Cerebellar nuclear complex (tissue), 1 donor: ENCODE measurements around the gene KIF6.

Experiments
- DNase-seq, 2 experiments: peaks; one replicate each; lab custom pipeline; 2025; lab: John Stamatoyannopoulos, UW

KIF6 gene

DNA sequence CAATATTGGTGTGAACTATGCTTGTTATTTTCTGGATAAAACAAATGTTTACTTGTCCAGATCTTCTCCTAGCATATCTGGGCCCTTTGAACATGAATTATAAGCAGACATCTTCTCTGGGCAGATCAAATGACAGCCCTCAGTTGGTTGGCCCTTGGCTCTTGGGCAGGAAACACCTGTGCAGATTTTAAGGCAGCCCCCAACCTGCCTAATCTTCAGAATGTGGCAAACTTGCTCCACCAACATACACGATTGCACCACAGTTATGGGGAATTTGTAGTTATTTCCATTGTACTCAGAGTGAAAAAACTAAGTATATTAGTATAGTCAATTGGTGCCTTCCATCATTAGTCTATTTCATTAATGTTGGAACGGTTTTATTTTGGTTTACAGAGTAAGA is 307.8 kb downstream of the KIF6 start:
- DNase-seq, result no peak

DNA sequence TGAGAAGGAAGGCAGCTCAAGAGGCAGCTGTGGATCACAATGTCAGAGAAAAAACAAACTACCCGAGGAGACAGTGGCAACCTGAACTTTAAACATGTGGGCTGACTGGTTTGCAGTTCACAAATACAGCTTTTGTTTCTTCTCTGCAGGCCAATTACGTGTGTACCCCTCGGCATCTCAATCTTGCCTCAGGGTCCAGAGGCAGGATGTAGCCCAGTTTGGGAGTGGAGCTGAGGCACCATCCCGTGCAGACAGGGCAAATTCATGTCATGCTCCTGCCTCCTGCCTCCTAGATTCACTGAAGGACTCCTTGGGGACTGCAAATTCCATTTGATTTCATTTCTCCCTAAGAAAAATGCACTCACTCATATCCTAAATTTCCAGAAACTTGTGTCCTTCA is 308.5 kb downstream of the KIF6 start:
- DNase-seq, result no peak

GRCh38 chr6:39416026-39416425 is 309.2 kb downstream of the KIF6 start:
- DNase-seq, result no peak

GRCh38 chr6:39415482-39415881 is 309.7 kb downstream of the KIF6 start:
- no peak for DNase-seq

- DNase-seq, result no peak
These were observed 313.7 kb downstream of the KIF6 start for GRCh38 chr6:39411465-39411864.

DNA sequence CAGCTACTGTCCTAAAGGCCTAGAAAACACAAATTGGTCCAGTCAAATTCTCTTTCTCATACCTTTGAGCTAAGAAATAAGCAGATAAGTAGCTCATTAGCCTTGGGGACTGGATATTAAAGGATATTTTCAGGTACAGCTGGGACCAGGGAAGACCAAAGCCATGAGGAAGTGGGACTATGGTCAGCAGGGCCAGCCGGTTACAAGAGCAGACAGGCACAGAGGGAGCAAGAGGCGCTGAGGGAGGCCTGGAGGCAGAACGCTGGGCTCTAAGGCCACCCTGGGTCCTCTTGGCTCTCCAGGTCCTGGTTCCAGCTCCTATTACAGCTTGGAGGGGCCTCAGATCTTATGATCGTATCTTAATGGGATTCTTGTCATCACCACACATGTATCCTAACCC is 314.2 kb downstream of the KIF6 start:
- DNase-seq, result no peak

DNA sequence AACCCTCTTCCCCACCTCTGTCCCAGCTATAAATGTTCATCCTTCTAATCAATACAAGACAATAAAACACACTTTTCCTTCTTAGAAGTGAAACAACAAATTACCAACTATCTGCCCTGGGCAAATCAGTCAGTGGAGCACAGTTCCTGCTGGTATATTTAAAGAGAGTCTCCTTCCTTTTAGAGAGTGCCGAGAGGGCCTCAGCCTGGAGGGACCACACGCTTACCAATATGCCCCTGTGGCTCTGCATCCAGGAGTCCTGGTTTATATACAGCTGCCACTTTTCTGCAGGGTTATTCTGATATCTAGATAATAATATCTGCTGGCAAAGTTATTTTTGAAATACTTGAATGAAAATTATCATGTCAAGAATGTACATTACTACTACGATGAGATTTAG is 315.3 kb downstream of the KIF6 start:
- no peak for DNase-seq

DNA sequence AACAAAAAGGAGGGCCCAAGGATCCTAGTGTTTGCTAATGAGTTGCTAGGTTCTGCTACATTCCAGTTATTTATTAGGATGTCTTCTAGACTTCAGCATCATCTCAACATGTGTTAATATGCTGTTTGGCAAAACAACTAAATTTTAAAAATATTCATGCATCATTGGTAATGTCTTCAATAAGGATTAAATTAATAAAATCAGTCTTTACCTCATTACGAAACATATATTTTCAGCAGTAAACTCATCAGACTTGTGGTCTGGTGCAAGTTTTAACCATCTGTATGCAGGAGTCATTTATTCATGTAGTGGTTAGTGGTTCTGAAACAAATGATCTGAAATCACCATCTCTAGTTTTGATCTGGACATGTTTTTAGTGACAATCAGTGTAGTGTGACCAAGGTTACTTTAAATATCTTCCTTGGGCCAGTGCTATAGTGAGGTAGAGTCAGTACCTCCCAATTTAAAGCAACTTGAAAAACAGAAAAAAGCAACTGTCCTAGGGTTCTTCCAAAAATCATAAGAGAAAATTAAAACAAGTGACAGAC is 317.7 kb downstream of the KIF6 start:
- no peak for DNase-seq

GRCh38 chr6:39404312-39404711 is 320.9 kb downstream of the KIF6 start:
- no peak for DNase-seq

GRCh38 chr6:39403304-39403703 is 321.9 kb downstream of the KIF6 start:
- no peak for DNase-seq

GRCh38 chr6:39402239-39402751 is 322.9 kb downstream of the KIF6 start:
- no peak for DNase-seq

GRCh38 chr6:39401376-39401775 is 323.8 kb downstream of the KIF6 start:
- DNase-seq, result no peak

- no peak for DNase-seq
These were observed 325.2 kb downstream of the KIF6 start for GRCh38 chr6:39400026-39400425.

DNA sequence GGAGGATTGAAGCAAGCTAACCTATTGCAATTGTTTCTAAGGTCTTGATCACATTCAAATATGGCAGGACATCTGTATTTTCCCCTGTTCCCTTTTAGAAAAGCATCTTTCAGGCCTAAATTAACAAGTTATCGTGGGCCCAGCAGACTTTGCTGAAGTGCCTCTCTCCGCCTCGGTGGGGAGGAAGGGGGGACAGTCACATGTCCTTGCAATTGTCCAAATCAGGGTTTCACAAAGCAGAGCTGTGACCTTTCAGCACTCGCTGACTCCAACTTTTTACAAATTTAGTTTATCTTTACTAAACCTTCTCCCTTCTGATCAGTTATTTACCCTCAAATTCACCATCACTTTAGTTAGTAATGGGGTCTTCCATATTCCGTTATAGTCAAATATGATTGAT is 328.4 kb downstream of the KIF6 start:
- no peak for DNase-seq

DNA sequence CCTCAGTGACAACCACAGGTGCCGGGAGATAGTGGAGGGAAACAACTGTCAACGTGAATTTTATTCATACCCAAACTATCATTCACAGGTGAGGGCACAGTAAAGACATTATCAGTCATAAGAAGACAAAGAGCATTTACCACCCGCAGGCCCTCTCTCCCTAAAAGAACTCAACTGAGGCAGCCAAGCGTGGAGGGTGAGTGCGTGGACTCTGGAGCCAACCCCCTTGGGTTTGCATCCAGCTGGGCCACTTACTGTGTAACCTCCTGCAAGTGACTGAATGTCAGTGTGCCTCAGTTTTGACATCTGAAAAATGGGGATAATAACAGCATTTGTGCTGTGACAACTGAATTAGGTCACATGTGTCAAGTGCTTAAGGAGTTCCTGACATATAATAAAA is 332.1 kb downstream of the KIF6 start:
- DNase-seq, result no peak

GRCh38 chr6:39391182-39391581 is 334.0 kb downstream of the KIF6 start:
- no peak for DNase-seq

GRCh38 chr6:39389484-39389767 is 335.8 kb downstream of the KIF6 start:
- DNase-seq, result no peak

GRCh38 chr6:39388606-39389483 is 336.4 kb downstream of the KIF6 start:
- no peak for DNase-seq

- DNase-seq, result no peak
These were observed 337.4 kb downstream of the KIF6 start for GRCh38 chr6:39387785-39388184.

GRCh38 chr6:39386487-39386886 is 338.7 kb downstream of the KIF6 start:
- DNase-seq, result no peak

GRCh38 chr6:39381550-39382140 is 343.6 kb downstream of the KIF6 start:
- no peak for DNase-seq

DNA sequence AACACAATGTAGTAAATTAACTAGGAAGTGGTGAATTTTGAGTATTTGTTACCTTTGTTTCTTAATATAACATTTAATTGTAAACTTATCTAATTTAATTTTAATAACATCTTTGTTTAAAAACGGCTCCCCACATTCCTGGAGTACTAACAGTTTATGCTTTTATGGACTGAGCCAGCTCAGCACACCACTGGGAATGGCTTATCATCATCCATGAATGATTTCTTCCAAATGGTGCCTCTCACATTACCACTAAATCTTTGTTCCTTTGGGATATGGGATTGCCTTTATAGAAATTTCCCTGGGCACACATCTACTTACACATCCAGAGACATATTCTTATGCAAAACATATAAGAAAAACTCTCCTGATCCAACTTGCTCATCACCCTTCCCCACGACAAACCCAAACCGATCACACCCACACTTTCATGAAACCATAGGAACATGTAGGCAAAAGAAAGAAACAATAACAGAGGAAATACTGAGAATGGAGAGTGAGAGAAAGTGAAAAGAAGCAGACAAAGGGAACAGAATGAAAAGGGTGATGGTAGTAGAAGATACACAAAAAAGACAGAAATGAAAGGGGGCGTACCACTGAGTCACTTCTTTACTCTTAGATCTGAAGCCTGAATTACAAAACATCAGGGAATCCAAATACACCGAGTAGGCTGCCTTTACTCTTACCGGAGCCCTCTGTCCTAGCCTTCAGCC is 344.2 kb downstream of the KIF6 start:
- no peak for DNase-seq

GRCh38 chr6:39378960-39379425 is 346.2 kb downstream of the KIF6 start:
- DNase-seq, result no peak
